Activated CD4-positive, alpha-beta T cell treated with anti-CD3 and anti-CD28 coated beads, Interleukin-2, amount 10 ng/mL, durations not matched to agents 24 days and 14 days (primary cell): Measurements from ENCODE around the gene ETV3. TPM values are rescaled to one million over a fixed set of nuclear protein-coding genes. Genes with fewer than 3 reads are reported as not detected.
A peak's percentile ranks its signal among the peaks of the same experiment; 100 is the strongest.

Experiments used
- DNase-seq: peaks from one replicate; pipeline ENCODE4 v3.0.0; 2022
- H3K27ac Mint-ChIP-seq: one replicate; pipeline ENCODE4 v1.8.0; 2022; ENCODE audit warnings: mild to moderate bottlenecking, mixed read lengths
- H3K27me3 Mint-ChIP-seq: one replicate; pipeline ENCODE4 v1.8.0; 2022; ENCODE audit warnings: mixed read lengths
- H3K36me3 Mint-ChIP-seq: one replicate; pipeline ENCODE4 v1.8.0; 2022; ENCODE audit warnings: low read depth, mild to moderate bottlenecking, mixed read lengths
- H3K4me1 Mint-ChIP-seq: one replicate; pipeline ENCODE4 v1.8.0; 2021; ENCODE audit warnings: mixed read lengths
- H3K4me3 Mint-ChIP-seq: one replicate; pipeline ENCODE4 v1.8.0; 2022; ENCODE audit warnings: mild to moderate bottlenecking, moderate library complexity, mixed read lengths
- H3K9me3 Mint-ChIP-seq: one replicate; pipeline ENCODE4 v1.8.0; 2021; ENCODE audit warnings: mixed read lengths
- intact Hi-C: fragments of 100-400 bp; cut with micrococcal nuclease; formaldehyde crosslinking; loops from one replicate; pipeline ENCODE4 v1.15.1; 2023
- total RNA-seq: library from RNA; stranded (reverse); gene quantifications from 2 replicates; pipeline ENCODE4 v1.2.3, GENCODE V29; 2022

ETV3 gene
- total RNA-seq, 1 donor from 2014 or later, result 40.4 TPM

- H3K27me3 Mint-ChIP-seq, result peaks cover 4% of the 10 kb centered on the region
- peak overlapping the region; percentile 99 for H3K4me3 Mint-ChIP-seq
- no peak for DNase-seq
- H3K27ac Mint-ChIP-seq, result peak overlapping the region; percentile 88
- peaks cover 22% of the 10 kb centered on the region for H3K36me3 Mint-ChIP-seq
- intact Hi-C loops, result loop anchor here (2.0 kb wide), 1 partner anchor 15 kb away; no protein-coding TSS in a partner anchor
- no peaks in the 10 kb centered on the region for H3K9me3 Mint-ChIP-seq
- peaks cover 45% of the 10 kb centered on the region for H3K4me1 Mint-ChIP-seq
These were observed 1.9 kb upstream of the ETV3 start for GRCh38 chr1:157140063-157140588.

GRCh38 chr1:157139052-157139715, 989 bp upstream of the ETV3 start:
- no peaks in the 10 kb centered on the region for H3K9me3 Mint-ChIP-seq
- H3K4me3 Mint-ChIP-seq, result peak overlapping the region; percentile 99
- intact Hi-C loops, result loop anchor here (1.0 kb wide), 1 partner anchor 8 kb away; no protein-coding TSS in a partner anchor
- H3K4me1 Mint-ChIP-seq, result peaks cover 55% of the 10 kb centered on the region
- H3K27me3 Mint-ChIP-seq, result peaks cover 2% of the 10 kb centered on the region
- DNase-seq, result no peak
- peak overlapping the region; percentile 88 for H3K27ac Mint-ChIP-seq
- H3K36me3 Mint-ChIP-seq, result peaks cover 31% of the 10 kb centered on the region

- peaks cover 69% of the 10 kb centered on the region for H3K4me1 Mint-ChIP-seq
- H3K9me3 Mint-ChIP-seq, result no peaks in the 10 kb centered on the region
- no peaks in the 10 kb centered on the region for H3K27me3 Mint-ChIP-seq
- peak overlapping the region; percentile 88 for H3K27ac Mint-ChIP-seq
- H3K36me3 Mint-ChIP-seq, result peaks cover 45% of the 10 kb centered on the region
- intact Hi-C loops, result no loop called here
- H3K4me3 Mint-ChIP-seq, result peak overlapping the region; percentile 99
- no peak for DNase-seq
These were observed 581 bp downstream of the ETV3 start for GRCh38 chr1:157137408-157138219.

- peaks cover 74% of the 10 kb centered on the region for H3K4me1 Mint-ChIP-seq
- peaks cover 51% of the 10 kb centered on the region for H3K36me3 Mint-ChIP-seq
These were observed 1.2 kb downstream of the ETV3 start for GRCh38 chr1:157137046-157137407.

DNA sequence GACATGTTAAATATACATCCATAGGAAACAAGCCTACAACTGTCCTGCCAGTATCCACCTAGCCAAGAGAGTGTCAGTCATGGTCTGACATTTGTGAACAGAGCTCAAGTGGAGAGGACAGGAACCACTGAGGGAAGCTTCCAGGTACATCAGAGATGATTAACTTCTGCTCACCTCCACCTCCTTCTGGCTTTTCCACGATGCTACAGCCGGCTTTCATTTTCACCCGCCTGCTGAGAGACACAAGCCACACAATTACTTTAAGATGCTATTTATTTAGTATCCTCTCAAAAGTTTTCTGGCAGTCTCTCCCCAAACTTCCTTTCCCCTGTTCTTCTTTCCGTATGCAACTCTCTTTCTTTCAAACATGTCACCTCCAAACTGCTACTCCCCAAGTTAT, 2.1 kb downstream of the ETV3 start:
- DNase-seq, result peak; percentile 74
- no peaks in the 10 kb centered on the region for H3K27me3 Mint-ChIP-seq
- peak overlapping the region; percentile 99 for H3K4me3 Mint-ChIP-seq
- no peaks in the 10 kb centered on the region for H3K9me3 Mint-ChIP-seq
- H3K36me3 Mint-ChIP-seq, result peaks cover 60% of the 10 kb centered on the region
- H3K4me1 Mint-ChIP-seq, result peaks cover 78% of the 10 kb centered on the region
- H3K27ac Mint-ChIP-seq, result peak overlapping the region; percentile 88
- intact Hi-C loops, result no loop called here

More at GRCh38 chr1:157137046-157137407, 1.2 kb downstream of the ETV3 start:
- Mint-ChIP-seq H3K27me3 (no peaks in the 10 kb centered on the region), H3K27ac (peak overlapping the region; percentile 88), H3K4me3 (peak overlapping the region; percentile 99), H3K9me3 (no peaks in the 10 kb centered on the region)
- DNase-seq, result peak; percentile 57
- intact Hi-C loops, result no loop called here

DNA sequence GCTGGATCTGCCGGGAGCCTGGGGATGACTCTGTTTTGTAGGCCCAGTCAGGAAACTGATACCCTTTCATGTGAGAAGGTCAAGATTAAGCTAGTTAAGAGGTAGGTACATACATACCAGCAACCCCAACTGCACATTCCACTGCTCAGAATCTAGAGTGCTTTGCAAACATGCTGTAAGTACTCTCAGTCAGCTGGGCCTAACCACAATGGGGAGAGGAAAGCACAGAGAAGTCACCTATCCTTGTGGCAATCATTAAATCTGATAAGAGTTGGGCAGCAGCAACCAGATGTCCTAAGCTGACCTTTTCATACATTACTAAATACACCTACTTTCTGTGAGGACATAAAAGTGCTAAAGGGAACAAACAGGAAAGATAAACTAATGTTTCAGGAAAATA, 2.5 kb downstream of the ETV3 start:
- H3K36me3 Mint-ChIP-seq, result peaks cover 63% of the 10 kb centered on the region
- DNase-seq, result peak; percentile 53
- H3K27me3 Mint-ChIP-seq, result no peaks in the 10 kb centered on the region
- H3K4me3 Mint-ChIP-seq, result peak overlapping the region; percentile 99
- intact Hi-C loops, result no loop called here
- peak overlapping the region; percentile 45 for H3K27ac Mint-ChIP-seq
- H3K9me3 Mint-ChIP-seq, result no peaks in the 10 kb centered on the region
- peaks cover 74% of the 10 kb centered on the region for H3K4me1 Mint-ChIP-seq

- H3K9me3 Mint-ChIP-seq, result no peaks in the 10 kb centered on the region
- H3K4me1 Mint-ChIP-seq, result peaks cover 69% of the 10 kb centered on the region
- peak overlapping the region; percentile 45 for H3K27ac Mint-ChIP-seq
- intact Hi-C loops, result no loop called here
- H3K36me3 Mint-ChIP-seq, result peaks cover 68% of the 10 kb centered on the region
- peak overlapping the region; percentile 99 for H3K4me3 Mint-ChIP-seq
- DNase-seq, result no peak
- no peaks in the 10 kb centered on the region for H3K27me3 Mint-ChIP-seq
These were observed 3.1 kb downstream of the ETV3 start for GRCh38 chr1:157135070-157135469.

GRCh38 chr1:157134442-157134841, 3.8 kb downstream of the ETV3 start:
- no peak for DNase-seq
- peak overlapping the region; percentile 9 for H3K27ac Mint-ChIP-seq
- no peaks in the 10 kb centered on the region for H3K9me3 Mint-ChIP-seq
- peak overlapping the region; percentile 99 for H3K4me3 Mint-ChIP-seq
- peaks cover 71% of the 10 kb centered on the region for H3K36me3 Mint-ChIP-seq
- intact Hi-C loops, result no loop called here
- no peaks in the 10 kb centered on the region for H3K27me3 Mint-ChIP-seq
- H3K4me1 Mint-ChIP-seq, result peaks cover 65% of the 10 kb centered on the region

DNA sequence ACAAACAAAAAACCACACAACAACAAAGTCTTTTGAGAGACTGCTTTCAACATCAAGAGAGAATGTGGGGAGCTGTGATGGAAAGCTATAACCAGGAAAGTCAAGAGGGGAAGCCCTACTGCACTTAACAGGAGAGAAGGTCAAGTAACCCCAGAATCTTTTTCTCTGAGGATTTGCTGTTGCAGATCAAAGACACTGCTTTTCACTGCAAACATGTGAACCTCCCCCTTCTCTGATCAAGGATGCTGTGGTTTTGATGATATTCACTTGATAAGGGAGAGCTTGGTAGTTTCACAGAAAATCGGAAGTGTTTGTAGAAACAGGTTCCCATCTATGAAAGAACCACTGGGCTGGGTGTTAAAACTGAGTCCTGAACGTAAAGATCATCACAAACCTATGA, 4.8 kb downstream of the ETV3 start:
- peak; percentile 86 for DNase-seq
- peak overlapping the region; percentile 82 for H3K27ac Mint-ChIP-seq
- peaks cover 76% of the 10 kb centered on the region for H3K36me3 Mint-ChIP-seq
- intact Hi-C loops, result loop anchor here (2.0 kb wide), 1 partner anchor 13 kb away; no protein-coding TSS in a partner anchor
- H3K4me1 Mint-ChIP-seq, result peaks cover 59% of the 10 kb centered on the region
- H3K27me3 Mint-ChIP-seq, result no peaks in the 10 kb centered on the region
- peak overlapping the region; percentile 99 for H3K4me3 Mint-ChIP-seq
- no peaks in the 10 kb centered on the region for H3K9me3 Mint-ChIP-seq

DNA sequence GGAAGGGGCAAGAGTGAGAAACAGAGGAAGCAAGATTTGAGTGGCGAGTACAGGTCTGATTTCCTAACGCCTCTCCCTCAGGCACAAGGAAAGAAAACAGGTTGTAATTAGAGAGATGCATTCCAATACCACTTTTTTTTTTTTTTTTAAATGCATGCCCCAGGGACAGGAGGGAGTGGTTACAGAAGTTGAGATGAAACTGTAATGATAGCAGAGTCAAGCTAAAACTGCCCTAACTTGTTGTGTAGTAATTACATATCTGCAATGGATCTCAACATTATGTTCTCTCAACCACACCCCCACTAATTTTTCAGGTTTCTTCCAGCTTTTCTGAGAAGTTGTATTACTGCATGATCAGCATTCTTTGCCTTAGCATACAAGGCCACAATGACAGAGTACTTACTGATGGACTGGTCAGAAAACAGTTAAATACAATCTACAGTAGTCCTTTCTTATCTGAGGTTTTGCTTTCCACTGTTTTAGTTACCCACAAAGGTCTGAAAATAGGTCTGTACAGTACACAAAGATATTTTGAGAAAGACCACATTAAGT, 5.5 kb downstream of the ETV3 start:
- H3K4me1 Mint-ChIP-seq, result peaks cover 64% of the 10 kb centered on the region
- H3K9me3 Mint-ChIP-seq, result no peaks in the 10 kb centered on the region
- DNase-seq, result no peak
- H3K4me3 Mint-ChIP-seq, result peak overlapping the region; percentile 99
- peaks cover 80% of the 10 kb centered on the region for H3K36me3 Mint-ChIP-seq
- intact Hi-C loops, result loop anchor here (2.0 kb wide), 1 partner anchor 14 kb away; no protein-coding TSS in a partner anchor
- H3K27me3 Mint-ChIP-seq, result no peaks in the 10 kb centered on the region
- H3K27ac Mint-ChIP-seq, result peak overlapping the region; percentile 42

- Mint-ChIP-seq H3K36me3 (peaks cover 79% of the 10 kb centered on the region), H3K4me1 (peaks cover 61% of the 10 kb centered on the region), H3K27me3 (no peaks in the 10 kb centered on the region), H3K9me3 (no peaks in the 10 kb centered on the region), H3K4me3 (peak overlapping the region; percentile 99), H3K27ac (peak overlapping the region; percentile 32)
- intact Hi-C loops, result loop anchor here (2.0 kb wide), 1 partner anchor 15 kb away; no protein-coding TSS in a partner anchor
- no peak for DNase-seq
These were observed 6.1 kb downstream of the ETV3 start for GRCh38 chr1:157132111-157132510.

DNA sequence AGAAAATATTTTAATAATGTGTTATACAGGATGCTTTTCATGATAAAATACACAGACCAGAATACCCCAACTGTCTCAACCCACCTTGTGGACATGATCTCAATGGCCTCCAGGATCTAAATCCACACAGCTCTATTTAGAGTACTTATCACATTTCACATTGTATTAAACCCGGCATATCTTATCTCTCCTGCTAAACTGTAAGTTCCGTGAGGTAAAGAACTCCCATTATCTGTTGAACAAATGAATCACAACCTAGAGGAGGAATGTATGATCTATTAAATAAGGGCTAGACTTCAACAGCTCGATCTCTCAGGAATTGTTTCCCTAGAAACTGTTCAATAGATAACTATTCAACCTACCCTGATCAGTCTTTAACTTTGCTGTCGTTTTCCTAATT, 6.9 kb downstream of the ETV3 start:
- Mint-ChIP-seq H3K36me3 (peaks cover 80% of the 10 kb centered on the region), H3K27ac (no peak overlapping the region), H3K4me3 (no peak overlapping the region), H3K4me1 (peaks cover 57% of the 10 kb centered on the region), H3K27me3 (no peaks in the 10 kb centered on the region), H3K9me3 (no peaks in the 10 kb centered on the region)
- no peak for DNase-seq
- intact Hi-C loops, result no loop called here

- intact Hi-C loops, result no loop called here
- H3K27me3 Mint-ChIP-seq, result no peaks in the 10 kb centered on the region
- DNase-seq, result no peak
- peaks cover 54% of the 10 kb centered on the region for H3K36me3 Mint-ChIP-seq
- peaks cover 25% of the 10 kb centered on the region for H3K4me1 Mint-ChIP-seq
- peak overlapping the region; percentile 58 for H3K27ac Mint-ChIP-seq
- no peak overlapping the region for H3K4me3 Mint-ChIP-seq
- no peaks in the 10 kb centered on the region for H3K9me3 Mint-ChIP-seq
These were observed 13.3 kb downstream of the ETV3 start for GRCh38 chr1:157124855-157125254.
